GM21619 (cell line): Measurements from ENCODE around the gene TBCD.
"Not testable (repeated sequence)": the region's sequence is repeated elsewhere in the genome, so short reads cannot be mapped to it uniquely, and the experiment has no call there.

Source experiments
- ATAC-seq: cut with Tn5 transposase; IDR thresholded peaks from one replicate; pipeline ENCODE4 v1.9.1; 2021; ENCODE audit not compliant: unreplicated experiment

TBCD gene

DNA sequence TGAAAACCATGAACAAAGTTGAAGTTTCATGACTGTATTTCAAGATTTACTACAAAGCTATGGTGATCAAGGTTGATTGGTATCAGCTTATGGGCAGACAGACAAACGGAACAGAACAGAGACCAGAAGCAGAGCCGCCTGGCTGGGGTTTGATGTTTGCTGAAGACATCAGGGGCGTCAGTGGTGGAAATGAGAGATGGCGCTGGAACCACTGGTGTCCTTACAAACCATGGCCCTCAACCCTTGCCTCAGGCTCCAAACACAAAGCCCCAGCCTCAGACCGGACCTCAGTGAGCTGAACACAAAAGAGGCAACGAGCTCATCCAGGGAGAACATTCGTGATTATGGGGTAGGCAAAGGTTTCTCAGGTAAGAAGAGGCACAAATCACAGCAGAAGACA is 214.6 kb downstream of the TBCD start:
- no peak for ATAC-seq

DNA sequence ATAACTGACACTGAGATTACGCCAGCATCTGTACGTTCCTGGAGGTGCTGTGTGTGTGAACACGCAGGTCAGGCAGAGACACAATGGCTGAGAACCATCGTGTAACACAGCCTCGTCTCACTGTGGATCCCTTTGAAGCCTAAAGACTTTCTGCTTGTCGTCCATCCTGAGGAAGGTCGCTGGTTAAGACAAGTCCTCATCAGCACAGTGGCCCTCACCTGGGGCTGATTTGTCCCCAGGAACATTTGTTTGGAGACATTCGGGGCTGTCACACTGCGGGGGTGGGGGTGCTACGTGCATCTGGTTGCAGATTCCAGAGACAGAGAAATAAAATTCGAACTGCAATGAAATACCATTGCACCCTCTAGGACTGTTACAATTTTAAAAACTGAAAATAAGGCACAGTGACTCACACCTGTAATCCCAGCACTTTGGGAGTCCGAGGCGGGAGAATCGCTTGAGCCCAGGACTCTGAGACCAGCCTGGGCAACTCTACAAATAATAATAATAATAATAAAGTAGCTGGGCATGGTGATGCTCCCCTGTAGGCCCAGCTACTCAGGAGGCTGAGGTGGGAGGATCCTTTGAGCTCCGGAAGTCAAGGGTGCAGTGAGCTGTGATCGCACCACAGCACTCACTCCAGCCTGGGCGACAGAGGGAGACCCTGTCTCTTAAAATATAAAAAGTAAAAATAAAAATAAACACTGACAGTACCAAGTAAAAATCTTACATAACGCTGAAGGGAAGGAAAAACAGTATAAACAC is 215.6 kb downstream of the TBCD start:
- ATAC-seq: no peak

DNA sequence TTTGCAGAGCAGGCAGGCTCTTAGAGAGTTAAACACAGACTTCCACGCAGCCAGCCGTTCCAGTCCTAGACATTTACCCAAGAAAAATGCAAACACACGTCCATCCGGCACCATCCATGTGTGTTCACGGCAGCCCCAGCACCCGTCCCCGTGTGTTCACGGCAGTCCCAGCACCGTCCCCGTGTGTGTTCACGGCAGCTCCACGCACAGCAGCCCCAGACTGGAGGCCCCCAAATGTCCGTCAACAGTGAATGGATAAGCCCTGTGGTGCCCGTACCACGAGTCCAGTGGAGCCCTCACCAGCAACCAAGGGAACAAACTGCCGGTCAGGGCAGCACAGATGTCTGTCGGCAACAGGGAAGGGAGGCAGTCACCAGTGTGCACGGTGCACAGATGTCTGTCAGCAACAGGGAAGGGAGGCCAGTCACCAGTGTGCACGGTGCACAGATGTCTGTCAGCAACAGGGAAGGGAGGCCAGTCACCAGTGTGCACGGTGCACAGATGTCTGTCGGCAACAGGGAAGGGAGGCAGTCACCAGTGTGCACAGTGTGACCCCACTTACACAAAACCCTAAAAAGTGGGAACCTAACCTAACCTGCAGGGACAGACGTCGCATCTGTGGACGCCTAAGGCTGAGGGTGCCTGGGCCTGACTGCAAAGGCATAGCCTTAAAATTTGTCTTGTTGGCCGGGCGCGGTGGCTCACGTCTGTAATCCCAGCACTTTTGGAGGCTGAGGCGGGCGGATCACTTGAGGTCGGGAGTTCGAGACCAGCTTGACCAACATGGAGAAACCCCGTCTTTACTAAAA is 216.4 kb downstream of the TBCD start:
- ATAC-seq: not testable (repeated sequence)

DNA sequence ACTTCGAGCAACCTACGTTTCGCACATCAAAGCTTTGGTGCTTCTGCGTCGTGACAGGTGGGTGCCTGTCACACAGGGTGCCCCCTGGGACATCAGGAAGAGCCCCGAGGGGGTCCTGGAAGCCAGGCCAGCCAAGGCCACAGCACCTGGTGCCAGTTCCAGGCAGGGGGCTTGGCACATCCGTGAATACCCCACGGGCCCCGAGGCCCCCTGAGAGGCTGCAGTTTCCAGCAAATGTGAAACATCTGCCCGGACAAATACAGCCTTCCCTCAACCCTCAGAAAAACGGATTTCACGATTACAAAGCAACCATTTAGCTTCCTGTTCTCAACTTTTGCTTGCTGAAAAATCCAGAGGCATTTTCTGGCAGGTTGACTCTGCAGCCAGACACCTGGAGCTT is 218.2 kb downstream of the TBCD start:
- no peak for ATAC-seq

DNA sequence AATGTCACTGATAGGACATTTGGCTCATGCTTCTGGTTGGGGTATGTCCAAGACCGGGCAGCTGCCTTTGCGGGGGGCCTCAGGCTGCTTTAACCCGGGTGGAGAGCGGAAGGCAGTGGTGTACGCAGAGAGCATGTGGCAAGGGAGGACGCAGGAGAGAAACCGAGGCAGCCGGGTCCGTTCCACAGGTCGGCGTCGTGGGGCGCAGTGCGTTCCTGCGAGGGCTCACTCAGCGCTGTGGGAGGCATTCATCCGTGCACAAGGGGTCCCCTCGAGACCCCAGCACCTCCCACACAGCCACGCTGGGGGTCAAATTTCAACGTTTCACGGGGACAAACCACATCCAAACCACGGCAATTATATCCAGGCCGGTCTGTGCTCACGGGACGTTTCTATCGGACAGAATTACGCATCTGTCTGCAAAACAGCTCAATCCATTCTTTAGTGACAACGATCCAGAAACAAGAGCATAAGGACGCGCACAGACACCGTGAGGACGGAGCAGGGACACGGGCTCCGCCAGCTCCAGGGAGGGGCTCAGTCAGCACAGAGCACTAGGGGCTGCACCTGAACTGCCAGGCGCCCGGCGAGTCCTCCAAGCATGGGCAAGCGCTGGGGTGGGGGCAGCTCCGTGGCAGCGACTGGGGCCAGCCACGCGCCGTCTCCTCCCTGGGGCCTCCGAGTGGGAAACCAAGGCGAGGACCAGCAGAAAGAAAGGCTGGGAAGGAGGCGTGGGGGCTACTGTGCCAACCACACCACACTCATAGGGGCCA is 219.1 kb downstream of the TBCD start:
- no peak for ATAC-seq

DNA sequence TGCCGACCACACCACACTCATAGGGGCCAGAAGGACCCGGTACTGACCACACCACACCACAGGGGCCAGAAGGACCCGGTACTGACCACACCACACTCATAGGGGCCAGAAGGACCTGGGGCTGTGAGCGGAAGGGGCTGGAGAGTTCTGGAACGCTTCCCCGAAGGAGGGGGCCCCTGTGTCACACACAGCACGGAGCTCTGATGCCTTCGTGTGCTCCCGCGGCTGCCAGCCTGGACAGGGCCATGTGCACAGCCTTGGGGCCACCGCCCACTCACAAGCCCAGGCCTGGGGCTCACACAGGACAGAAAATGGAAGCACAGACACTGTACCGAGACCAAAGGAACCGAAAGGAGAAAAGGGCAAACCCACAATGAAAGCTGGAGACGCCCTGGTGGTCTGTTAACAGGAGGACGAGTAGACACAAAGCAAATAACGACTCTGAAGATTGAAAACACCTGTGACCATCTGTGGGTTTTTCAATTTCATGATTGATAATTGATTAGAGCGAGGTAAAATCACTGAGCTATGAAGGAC is 221.0 kb downstream of the TBCD start:
- ATAC-seq: no peak

DNA sequence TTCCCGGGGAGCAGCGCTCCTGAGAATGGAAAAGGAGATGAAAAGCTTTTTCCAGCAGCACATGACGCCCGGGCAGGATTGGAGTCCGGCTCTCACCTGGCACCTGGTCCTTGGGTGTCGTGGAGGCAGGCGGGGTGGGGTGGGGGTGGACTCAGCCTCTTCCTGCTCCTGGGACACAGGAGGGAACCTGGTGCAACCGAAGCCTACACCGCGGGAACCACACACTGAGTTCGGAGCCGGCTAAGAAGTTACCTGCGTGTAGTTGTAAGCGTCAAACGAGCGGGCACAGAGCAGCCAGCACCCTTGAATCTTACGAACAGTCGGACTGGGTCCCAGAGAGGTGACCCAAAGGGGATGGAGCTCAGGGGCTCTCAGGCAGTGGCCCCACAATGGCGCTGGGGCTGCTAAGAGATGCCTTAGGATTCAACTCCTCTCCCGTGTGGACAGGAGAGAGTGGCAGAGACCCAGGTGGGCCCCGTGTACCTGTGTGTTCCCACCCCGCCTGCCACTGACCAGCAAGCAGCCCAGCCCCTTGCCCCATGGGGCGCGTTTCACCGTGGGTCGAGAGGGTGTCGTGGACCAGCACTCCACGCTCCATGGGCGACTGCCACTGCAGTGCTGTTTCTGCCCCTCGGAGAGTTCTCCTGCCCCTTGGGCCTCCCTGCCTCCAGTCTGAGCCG is 221.7 kb downstream of the TBCD start:
- no peak for ATAC-seq

DNA sequence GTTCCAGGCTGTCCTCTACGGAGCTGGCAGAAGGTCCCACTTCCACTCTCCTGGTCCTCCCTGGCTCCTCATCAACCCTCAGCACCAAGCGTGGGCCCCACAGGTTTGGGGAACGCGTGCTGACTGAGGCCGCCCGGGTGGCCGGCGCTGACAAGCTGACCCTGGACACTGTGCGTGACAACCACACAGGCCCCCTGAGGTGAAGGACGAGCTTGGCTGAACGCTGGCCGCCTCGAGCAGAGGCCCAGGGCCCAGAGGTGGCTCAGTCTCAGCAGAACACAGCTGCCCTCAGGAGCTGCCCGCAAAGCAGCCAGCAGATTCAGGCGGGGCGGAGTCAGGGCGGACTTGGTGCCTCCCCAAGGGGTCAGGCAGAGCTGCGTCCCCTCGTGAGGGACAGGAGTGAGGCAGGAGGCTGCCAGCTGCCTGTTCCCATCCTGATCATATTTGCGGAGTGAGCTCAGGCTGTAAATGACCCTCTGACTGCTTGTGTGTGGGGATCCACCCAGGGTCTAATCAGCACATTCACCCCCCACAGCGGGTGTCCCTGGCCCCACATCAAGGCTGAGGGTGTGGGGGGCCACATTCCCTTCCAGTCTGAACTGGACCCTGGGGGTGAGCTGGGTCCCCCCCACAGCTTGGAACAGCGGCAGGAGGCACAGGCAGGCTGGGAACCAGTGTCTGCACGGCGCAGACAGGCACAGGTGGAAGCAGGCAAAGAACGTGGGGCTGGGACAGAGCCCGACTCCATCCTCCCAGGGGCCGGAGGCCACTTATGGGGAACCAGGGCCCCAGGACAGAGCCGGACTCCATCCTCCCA is 222.5 kb downstream of the TBCD start:
- no peak for ATAC-seq

DNA sequence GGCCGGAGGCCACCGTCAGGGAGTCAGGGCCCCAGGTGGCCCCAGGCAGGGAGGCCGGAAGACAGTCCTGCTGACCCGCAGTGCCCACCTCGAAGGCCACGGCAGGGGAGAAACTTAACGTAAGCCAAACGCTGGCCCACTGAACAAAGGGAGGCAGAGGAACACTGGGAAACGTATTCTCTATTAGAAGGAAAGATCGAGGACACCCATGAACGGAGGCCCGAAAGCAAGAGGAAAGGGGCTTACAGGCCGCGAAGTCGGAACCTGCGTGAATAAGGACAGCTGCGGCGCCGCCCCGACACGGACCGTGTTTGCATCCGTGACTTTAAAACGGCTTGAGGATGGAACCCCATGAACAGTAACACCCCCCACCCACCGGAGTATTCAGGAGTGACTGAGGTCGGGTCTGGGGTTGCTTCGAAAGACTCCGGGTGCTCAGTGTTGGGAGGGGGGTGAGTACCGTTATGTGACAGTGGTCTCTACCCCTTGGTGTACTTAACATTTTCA is 225.2 kb downstream of the TBCD start:
- ATAC-seq: no peak

DNA sequence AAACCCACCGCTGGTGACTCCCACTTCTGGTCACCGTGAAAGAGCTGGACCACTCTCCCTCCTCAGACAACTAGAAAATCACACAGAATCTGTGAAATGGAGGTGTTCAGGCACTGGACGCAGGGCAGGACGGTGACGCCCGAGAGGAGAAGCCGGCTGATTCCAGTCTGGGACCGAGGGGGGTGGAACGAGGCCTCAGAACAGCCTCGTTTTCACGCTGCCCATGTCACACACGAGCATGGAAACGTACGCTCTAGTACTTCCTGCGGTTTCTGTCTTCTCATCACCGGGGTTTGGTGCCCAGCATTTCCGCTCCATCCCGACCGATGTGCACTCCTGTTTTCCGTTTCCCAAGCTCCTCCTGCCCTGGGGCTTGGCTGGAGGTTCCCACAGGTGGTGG is 225.7 kb downstream of the TBCD start:
- ATAC-seq: no peak

DNA sequence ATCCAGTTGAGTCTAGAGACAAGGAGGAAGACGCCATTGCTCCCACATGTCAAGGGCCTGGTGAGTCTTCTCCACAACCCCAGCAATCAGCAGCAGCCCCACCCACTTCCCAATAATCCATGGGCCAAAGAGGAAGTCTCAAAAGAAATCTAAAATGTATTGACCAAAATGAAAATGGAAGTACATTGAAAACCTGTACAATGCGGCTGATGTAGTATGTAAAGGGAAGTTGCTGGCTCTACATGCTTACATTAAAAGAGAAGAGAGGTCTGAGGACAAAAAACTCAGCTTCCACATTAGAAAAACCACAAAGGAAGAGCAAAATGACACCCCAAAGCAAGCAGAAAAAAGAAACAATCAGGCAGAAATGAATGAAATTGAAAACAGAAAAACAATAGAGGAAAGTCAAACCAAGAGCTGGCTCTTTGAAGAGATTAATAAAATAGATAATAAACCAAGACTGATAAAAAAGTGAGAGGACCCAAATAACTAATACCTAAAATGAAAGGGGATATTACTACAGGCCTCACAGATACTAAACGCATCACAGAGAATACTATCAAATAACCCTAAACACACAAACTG is 227.0 kb downstream of the TBCD start:
- ATAC-seq: no peak

DNA sequence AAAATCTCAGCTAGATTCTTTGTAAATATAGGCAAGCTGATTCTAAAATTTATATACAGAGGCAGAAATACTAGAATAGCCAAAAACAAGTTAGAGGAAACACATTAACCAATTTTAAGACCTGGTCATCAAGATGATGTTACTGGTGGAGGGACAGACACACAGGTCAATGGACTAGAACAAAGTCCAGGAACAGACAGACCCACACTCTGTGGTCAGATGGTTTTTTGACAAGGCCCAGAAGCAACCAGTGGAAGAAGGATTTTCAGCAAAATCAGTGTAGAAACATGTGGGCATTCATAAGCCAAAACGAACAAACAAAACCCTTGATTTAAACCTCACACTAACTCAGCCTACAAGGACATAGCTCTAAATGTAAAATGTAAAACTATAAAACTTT is 227.9 kb downstream of the TBCD start:
- no peak for ATAC-seq

DNA sequence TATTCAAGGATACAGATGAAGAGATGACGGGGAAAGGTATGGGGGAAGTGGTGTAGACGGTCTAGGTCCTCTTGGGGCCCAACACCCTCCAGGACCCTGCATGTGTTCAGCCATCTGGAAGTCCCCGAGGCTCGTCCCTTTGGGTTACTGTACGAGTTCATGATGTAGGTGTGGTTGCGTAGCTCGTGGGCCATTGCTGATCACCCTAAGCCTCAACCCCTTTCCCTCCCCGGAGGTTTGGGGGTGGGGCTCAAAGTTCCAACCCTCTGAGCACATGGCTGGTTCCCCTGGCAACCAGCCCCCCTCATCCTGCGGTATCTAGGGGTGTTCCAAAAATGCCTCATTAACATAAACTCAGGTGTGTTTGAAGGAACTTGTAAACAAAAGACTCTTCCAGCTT is 228.8 kb downstream of the TBCD start:
- no peak for ATAC-seq

DNA sequence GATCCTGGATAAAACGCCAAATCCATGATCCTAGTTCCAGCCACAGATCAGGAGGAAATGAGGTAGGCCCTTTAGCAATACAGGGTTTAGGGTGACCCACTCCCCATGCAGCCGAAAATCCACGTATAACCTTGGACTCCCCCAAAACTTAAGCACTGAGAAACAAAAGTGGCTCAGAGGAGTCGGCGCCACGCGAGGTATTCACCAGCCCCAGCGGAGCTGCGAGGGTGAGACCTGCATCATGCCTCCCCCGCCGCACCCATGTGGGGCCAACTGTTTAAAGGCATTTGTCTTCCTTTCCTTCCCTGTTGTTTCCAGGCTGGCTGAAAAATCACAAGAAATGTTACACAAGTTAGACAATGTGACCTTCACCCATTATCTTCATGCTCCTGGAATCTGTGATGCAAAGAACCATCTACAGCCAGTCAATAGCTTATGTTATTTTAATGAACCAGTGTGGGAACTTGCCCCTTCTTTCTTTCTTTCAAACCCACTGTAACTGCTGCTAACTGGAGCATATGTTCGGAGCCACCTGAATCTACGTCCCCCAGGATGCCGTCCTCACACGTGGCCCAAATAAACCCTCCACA is 229.4 kb downstream of the TBCD start:
- ATAC-seq: no peak

DNA sequence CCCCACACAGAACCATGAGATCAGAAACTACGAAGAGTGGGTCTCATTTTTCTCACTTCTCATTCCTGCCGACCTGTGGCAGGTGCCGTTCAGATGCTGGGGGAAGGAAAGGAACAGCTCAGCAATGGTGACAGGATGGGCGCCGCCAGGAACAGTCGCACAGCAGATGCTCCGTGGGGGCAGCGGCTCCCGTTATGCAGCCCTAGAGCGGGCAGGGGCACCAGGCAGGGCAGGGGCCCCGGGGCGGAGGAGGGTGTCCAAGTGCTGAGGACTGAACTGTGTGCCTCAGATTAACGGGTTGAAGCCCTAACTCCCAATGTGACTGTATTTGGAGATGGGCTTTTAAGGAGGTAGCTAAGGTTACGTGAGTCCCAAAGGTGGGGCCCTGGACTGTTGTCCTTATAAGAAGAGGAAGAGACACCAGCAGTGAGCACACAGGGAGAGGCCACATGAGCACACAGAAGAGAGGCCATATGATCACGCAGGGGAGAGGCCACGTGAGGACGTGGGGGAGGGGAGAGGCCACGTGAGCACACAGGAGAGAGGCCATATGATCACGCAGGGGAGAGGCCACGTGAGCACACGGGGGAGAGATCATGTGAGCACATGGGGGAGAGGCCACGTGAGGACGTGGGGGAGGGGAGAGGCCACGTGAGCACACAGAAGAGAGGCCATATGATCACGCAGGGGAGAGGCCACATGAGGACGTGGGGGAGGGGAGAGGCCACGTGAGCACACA is 231.8 kb downstream of the TBCD start:
- no peak for ATAC-seq

DNA sequence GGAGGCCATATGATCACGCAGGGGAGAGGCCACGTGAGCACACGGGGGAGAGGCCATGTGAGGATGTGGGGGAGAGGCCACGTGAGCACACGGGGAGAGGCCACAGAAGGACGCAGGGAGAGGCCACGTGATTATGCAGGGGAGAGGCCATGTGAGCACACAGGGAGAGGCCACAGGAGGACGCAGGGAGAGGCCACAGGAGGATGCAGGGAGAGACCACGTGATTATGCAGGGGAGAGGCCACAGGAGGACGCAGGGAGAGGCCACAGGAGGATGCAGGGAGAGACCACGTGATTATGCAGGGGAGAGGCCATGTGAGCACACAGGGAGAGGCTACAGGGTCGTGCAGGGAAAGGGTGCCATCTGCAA is 232.4 kb downstream of the TBCD start:
- ATAC-seq: not testable (repeated sequence)

DNA sequence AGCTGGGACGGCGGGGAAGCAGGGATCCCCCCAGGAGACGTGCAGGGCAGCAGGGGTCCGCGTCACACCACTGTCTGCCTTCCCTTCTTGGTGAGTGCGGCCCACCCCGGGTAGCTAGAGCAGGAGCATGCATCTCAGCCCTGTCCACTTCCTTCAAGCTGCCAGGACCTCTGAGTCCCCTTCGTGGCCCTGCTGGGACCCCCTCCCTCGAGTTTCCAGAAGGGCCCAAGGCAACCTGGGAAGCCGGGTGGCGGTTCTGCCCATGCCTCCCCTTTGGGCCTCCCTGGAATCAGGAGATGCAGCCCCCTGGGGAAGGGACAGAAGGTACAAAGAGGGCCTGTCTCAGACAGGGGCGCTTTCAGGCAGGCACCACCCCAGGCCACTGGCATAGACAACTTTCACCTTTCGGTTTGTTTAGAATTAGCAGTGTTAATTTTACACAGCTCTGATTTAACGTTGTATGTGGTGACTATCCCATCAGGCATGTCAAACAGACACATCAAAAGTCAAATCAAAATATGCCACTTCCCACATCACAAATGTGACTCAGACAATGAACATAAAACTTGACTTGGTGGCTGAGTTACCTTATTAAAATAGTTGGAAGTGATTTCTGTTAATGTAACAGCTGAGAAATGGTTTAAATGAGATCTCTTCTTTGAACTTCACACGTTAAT is 233.0 kb downstream of the TBCD start:
- no peak for ATAC-seq

DNA sequence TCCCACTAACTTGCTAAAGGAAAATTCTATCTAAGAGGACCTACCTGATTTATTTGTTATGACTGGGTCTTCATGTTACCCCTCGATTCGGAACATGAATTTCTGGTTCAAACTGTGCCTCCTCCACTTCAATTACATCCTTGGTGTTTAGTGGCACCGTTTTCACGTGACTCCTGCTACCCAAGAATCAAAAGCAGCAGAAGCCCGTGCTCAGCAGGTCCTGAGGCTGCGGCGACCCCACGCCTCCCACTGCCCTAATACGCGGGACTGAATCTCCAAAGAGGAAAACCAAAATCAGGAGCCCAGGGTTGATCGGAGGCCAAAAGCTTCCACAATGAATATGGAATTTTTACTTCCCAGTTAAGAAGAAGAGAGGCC is 233.6 kb downstream of the TBCD start:
- ATAC-seq: no peak
